Smooth muscle cell (in vitro differentiated cells): ENCODE measurements around the gene DRGX. TPM values are rescaled to one million over a fixed set of nuclear protein-coding genes. Genes with fewer than 3 reads are reported as not detected.

Source experiments
- DNase-seq: peaks from one replicate; lab custom pipeline; 2025; ENCODE audit not compliant: unreplicated experiment; lab: John Stamatoyannopoulos, UW
- H2AFZ ChIP-seq: fragments of 200-600 bp; sonication (generic); 2 replicates; pipeline ENCODE4 v1.6.0; 2016; ENCODE audit warnings: antibody characterized with exemption, low read depth, mild to moderate bottlenecking
- H3F3A ChIP-seq: fragments of 200-600 bp; sonication (generic); 2 replicates; pipeline ENCODE4 v1.6.0; 2017; ENCODE audit warnings: antibody characterized with exemption, low read depth
- H3K27ac ChIP-seq: fragments of 200-600 bp; sonication (generic); 2 replicates; pipeline ENCODE4 v1.5.1; 2016; ENCODE audit warnings: low read depth, mild to moderate bottlenecking
- H3K27me3 ChIP-seq: fragments of 200-600 bp; sonication (generic); 2 replicates; pipeline ENCODE4 v1.6.1; 2016; ENCODE audit warnings: low read depth, mild to moderate bottlenecking
- H3K36me3 ChIP-seq: fragments of 200-600 bp; sonication (generic); 2 replicates; pipeline ENCODE4 v1.5.1; 2016; ENCODE audit warnings: low read depth
- H3K4me1 ChIP-seq: fragments of 200-600 bp; sonication (generic); 2 replicates; pipeline ENCODE4 v1.5.1; 2016; ENCODE audit warnings: low read depth
- H3K4me2 ChIP-seq: fragments of 200-600 bp; sonication (generic); 2 replicates; pipeline ENCODE4 v1.6.0; 2016; ENCODE audit warnings: mild to moderate bottlenecking
- H3K4me3 ChIP-seq: fragments of 200-600 bp; sonication (generic); 2 replicates; pipeline ENCODE4 v1.5.1; 2016; ENCODE audit warnings: mild to moderate bottlenecking
- H3K79me2 ChIP-seq: fragments of 200-600 bp; sonication (generic); 2 replicates; pipeline ENCODE4 v1.6.0; 2016; ENCODE audit warnings: low read depth, mild to moderate bottlenecking
- H3K9ac ChIP-seq: fragments of 200-600 bp; sonication (generic); 2 replicates; pipeline ENCODE4 v1.6.0; 2016; ENCODE audit warnings: low read depth
- H3K9me3 ChIP-seq: fragments of 200-600 bp; sonication (generic); replicated peaks from 2 replicates; pipeline ENCODE4 v1.5.1; 2016; ENCODE audit warnings: low read depth
- H4K20me1 ChIP-seq: fragments of 200-600 bp; sonication (generic); 2 replicates; pipeline ENCODE4 v1.6.0; 2016; ENCODE audit warnings: low read depth
- CTCF ChIP-seq: fragments of 200-600 bp; sonication (generic); IDR thresholded peaks from 2 replicates; pipeline ENCODE4 v1.5.1; 2017; ENCODE audit warnings: borderline replicate concordance, mild to moderate bottlenecking, antibody characterized with exemption; ENCODE audit not compliant: insufficient read depth, poor library complexity, severe bottlenecking
- whole genome bisulfite sequencing: methylation state at CpG from one replicate; pipeline ENCODE4 v1.1.7; 2016; ENCODE audit warnings: low lambda C conversion rate; 5-methylcytosine and 5-hydroxymethylcytosine counted together
- polyA plus RNA-seq: library from polyadenylated mRNA; unstranded; fragments of >200 nt; fragmentation: Nextera tagmentation; extraction: Ambion mirVana; gene quantifications from 2 replicates; pipeline ENCODE4 v1.2.1, GENCODE V29; 2016
- total RNA-seq: library from RNA; depleted of rRNA; stranded (reverse); fragments of >200 nt; gene quantifications from 2 replicates; pipeline ENCODE4 v1.2.3, GENCODE V29; 2014

DRGX gene
- total and polyA plus RNA-seq, 2 experiments from 2014 or later, result not detected

- 4% methylated on average over 59 of the region's 61 CpGs for WGBS
- Histone ChIP-seq H3K9me3 (no peaks in the 10 kb centered on the region), H2AFZ (no peak overlapping the region), H3K9ac (no peak overlapping the region), H3K4me3 (no peak overlapping the region), H3K27me3 (peaks cover 100% of the 10 kb centered on the region), H3K36me3 (no peaks in the 10 kb centered on the region), H3K79me2 (no peaks in the 10 kb centered on the region), H4K20me1 (no peaks in the 10 kb centered on the region), H3F3A (no peaks in the 10 kb centered on the region), H3K27ac (no peak overlapping the region), H3K4me2 (peak overlapping the region; percentile 83), H3K4me1 (no peaks in the 10 kb centered on the region)
- DNase-seq, result no peak
- TF ChIP-seq CTCF, result no peak
Observed at GRCh38 chr10:49397036-49397999, 1.4 kb upstream of the DRGX start.

- no peak for DNase-seq
Observed at GRCh38 chr10:49396666-49396999, 744 bp upstream of the DRGX start.

GRCh38 chr10:49394933-49395740, 752 bp downstream of the DRGX start:
- H3K27me3 ChIP-seq, result peaks cover 100% of the 10 kb centered on the region
- no peak for DNase-seq
- 2% methylated on average over 40 of the region's 62 CpGs for WGBS
- peak overlapping the region; percentile 49 for H3K4me2 ChIP-seq
- H3F3A ChIP-seq, result no peaks in the 10 kb centered on the region
- no peaks in the 10 kb centered on the region for H3K79me2 ChIP-seq
- no peak overlapping the region for H3K27ac ChIP-seq
- H3K36me3 ChIP-seq, result no peaks in the 10 kb centered on the region
- no peaks in the 10 kb centered on the region for H3K4me1 ChIP-seq
- no peak overlapping the region for H2AFZ ChIP-seq
- H3K9me3 ChIP-seq, result no peaks in the 10 kb centered on the region
- no peaks in the 10 kb centered on the region for H4K20me1 ChIP-seq
- TF ChIP-seq CTCF, result no peak
- H3K4me3 ChIP-seq, result no peak overlapping the region
- no peak overlapping the region for H3K9ac ChIP-seq

More at GRCh38 chr10:49396666-49396999, 744 bp upstream of the DRGX start:
- no peak for TF ChIP-seq CTCF
- H3K79me2 ChIP-seq, result no peaks in the 10 kb centered on the region
- no peak overlapping the region for H3K4me2 ChIP-seq
- H3K36me3 ChIP-seq, result no peaks in the 10 kb centered on the region
- H3K4me1 ChIP-seq, result no peaks in the 10 kb centered on the region
- no peaks in the 10 kb centered on the region for H3F3A ChIP-seq
- no peaks in the 10 kb centered on the region for H4K20me1 ChIP-seq
- peaks cover 100% of the 10 kb centered on the region for H3K27me3 ChIP-seq
- no peak overlapping the region for H3K4me3 ChIP-seq
- no peak overlapping the region for H3K9ac ChIP-seq
- no peaks in the 10 kb centered on the region for H3K9me3 ChIP-seq
- no peak overlapping the region for H3K27ac ChIP-seq
- no peak overlapping the region for H2AFZ ChIP-seq
- 28% methylated on average over 8 of the region's 8 CpGs for WGBS
